ENCODE measurements around the gene ZNF354C. TPM values are rescaled to one million over a fixed set of nuclear protein-coding genes. Genes with fewer than 3 reads are reported as not detected.

ZNF354C gene
- total and polyA plus RNA-seq, 9 of the 15 experiments (the other 6 are each of a cell fraction or from before 2014, with no cell fraction given) = 0.01 to 0.08 (median 0.03) TPM; not detected in 1

DNA sequence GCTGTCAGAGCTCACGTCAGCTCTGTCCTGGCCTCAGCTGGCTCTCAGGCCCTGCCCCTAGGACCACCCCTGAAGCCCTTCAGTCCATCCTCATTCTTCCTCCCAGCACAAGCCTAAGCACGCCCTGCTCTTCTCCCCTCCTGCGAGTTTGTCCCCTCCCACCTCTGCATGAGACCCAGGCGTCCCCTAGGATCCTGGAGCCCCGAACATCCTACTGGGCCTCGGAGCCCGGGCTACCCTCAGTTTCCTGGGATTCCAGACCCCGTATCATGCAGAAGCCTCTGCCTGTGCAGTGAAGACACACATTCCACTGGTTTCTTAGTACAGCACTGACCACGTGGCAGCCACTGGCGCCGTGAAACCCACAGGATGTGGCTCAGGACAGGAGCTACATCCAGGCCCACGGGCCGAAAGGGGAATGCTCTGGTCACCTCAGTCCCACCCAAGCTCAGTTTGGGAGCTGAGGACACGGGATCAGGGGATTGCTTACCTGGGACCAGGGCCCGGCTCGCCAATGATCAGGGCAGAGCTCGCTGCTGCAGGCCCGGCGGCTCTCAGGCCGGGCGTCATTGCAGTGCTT, 64.2 kb downstream of the ZNF354C start:
- no peak for ATAC-seq
- POLR2A ChIA-PET = interaction anchor here (0.5 to 0.6 kb wide), 2 partner anchors 198 to 913 kb away, joined by 3 read pairs; no protein-coding TSS in a partner anchor
- intact Hi-C loops (cut with micrococcal nuclease) = no loop called here
- H3K27me3 ChIP-seq (ENCODE audit: control insufficient read depth in 2 of 2, insufficient read depth in 2 of 2, low read length in 2 of 2) = peaks cover 0 to 64% of the 10 kb centered on the region in 2 experiments; a peak in 2 of 5 replicates
- no peak for TF ChIP-seq KDM5B (IDR thresholded peaks at IDR 0.05; ENCODE audit: insufficient replicate concordance, low read depth, low read length)
- no peak for TF ChIP-seq DMBX1 (CRISPR knock-in tag; IDR thresholded peaks at IDR 0.05; ENCODE audit: borderline replicate concordance)
- TF ChIP-seq, protein P1, sequence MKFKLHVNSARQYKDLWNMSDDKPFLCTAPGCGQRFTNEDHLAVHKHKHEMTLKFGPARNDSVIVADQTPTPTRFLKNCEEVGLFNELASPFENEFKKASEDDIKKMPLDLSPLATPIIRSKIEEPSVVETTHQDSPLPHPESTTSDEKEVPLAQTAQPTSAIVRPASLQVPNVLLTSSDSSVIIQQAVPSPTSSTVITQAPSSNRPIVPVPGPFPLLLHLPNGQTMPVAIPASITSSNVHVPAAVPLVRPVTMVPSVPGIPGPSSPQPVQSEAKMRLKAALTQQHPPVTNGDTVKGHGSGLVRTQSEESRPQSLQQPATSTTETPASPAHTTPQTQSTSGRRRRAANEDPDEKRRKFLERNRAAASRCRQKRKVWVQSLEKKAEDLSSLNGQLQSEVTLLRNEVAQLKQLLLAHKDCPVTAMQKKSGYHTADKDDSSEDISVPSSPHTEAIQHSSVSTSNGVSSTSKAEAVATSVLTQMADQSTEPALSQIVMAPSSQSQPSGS (CRISPR knock-in tag; IDR thresholded peaks at IDR 0.05) = no peak
- TF ChIP-seq, protein P2, sequence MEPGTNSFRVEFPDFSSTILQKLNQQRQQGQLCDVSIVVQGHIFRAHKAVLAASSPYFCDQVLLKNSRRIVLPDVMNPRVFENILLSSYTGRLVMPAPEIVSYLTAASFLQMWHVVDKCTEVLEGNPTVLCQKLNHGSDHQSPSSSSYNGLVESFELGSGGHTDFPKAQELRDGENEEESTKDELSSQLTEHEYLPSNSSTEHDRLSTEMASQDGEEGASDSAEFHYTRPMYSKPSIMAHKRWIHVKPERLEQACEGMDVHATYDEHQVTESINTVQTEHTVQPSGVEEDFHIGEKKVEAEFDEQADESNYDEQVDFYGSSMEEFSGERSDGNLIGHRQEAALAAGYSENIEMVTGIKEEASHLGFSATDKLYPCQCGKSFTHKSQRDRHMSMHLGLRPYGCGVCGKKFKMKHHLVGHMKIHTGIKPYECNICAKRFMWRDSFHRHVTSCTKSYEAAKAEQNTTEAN (CRISPR knock-in tag; IDR thresholded peaks at IDR 0.05) = no peak
- TF ChIP-seq, protein P3, sequence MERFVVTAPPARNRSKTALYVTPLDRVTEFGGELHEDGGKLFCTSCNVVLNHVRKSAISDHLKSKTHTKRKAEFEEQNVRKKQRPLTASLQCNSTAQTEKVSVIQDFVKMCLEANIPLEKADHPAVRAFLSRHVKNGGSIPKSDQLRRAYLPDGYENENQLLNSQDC (CRISPR knock-in tag; IDR thresholded peaks at IDR 0.05) = no peak
- TF ChIP-seq, protein P4, sequence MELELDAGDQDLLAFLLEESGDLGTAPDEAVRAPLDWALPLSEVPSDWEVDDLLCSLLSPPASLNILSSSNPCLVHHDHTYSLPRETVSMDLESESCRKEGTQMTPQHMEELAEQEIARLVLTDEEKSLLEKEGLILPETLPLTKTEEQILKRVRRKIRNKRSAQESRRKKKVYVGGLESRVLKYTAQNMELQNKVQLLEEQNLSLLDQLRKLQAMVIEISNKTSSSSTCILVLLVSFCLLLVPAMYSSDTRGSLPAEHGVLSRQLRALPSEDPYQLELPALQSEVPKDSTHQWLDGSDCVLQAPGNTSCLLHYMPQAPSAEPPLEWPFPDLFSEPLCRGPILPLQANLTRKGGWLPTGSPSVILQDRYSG (tag; conservative IDR thresholded peaks at IDR 0.05; ENCODE audit: low read depth) = no peak
- no peak for TF ChIP-seq SRSF3 (IDR thresholded peaks at IDR 0.05; ENCODE audit: insufficient read depth, low read length)
- no peak for TF ChIP-seq HNRNPUL1 (IDR thresholded peaks at IDR 0.05; ENCODE audit: low read length)
- H3K9ac ChIP-seq (ENCODE audit: insufficient read depth in 1 of 2, low read depth in 2 of 2, low read length in 2 of 2) = no peak overlapping the region
- in situ Hi-C loops (cut with MboI) = no loop called here
- H2AFZ ChIP-seq (ENCODE audit: low read depth, low read length) = no peak overlapping the region
- 5% methylated on average over 18 of the region's 21 CpGs for WGBS (ENCODE audit: insufficient coverage, low coverage, missing lambda C conversion rate)
- DNase-seq (ENCODE audit: extremely low read depth in 1 of 4, low spot score in 3 of 4) = no peak
- no peaks in the 10 kb centered on the region for H3K36me3 ChIP-seq (ENCODE audit: control insufficient read depth, insufficient read depth, low read length)
- no peaks in the 10 kb centered on the region for H3K9me1 ChIP-seq (ENCODE audit: control insufficient read depth, insufficient read depth, low read length)
- H4K20me1 ChIP-seq (replicated peaks; ENCODE audit: control insufficient read depth, insufficient read depth, low read length) = no peaks in the 10 kb centered on the region
- H3K79me2 ChIP-seq (ENCODE audit: control insufficient read depth, insufficient read depth, low read length) = no peaks in the 10 kb centered on the region
- H3K9me3 ChIP-seq (replicated peaks; ENCODE audit: control insufficient read depth, insufficient read depth, low read depth, low read length) = no peaks in the 10 kb centered on the region
- no peak for FAIRE-seq
- no peak overlapping the region for H3K27ac ChIP-seq (ENCODE audit: extremely low read depth, low read depth, low read length)
- H3K4me3 ChIP-seq = no peak overlapping the region
- no TSS peak for BruUV-seq (replicated peaks)
- H3K4me1 ChIP-seq (replicated peaks in 1 of 2; ENCODE audit: control insufficient read depth in 2 of 2, insufficient read depth in 2 of 2, low read length in 2 of 2) = peaks cover 0 to 7% of the 10 kb centered on the region in 2 experiments; a peak in 1 of 5 replicates
- no peak overlapping the region for H3K4me2 ChIP-seq (ENCODE audit: insufficient read depth, low read length)
- CTCF ChIA-PET (ENCODE audit: low intra/inter-chr PET ratio) = no interaction called here
